Uterus (tissue), 4 donors: ENCODE measurements around the gene ATG16L2. TPM values are rescaled to one million over a fixed set of nuclear protein-coding genes. Genes with fewer than 3 reads are reported as not detected.

Source experiments
- DNase-seq, 2 donors: peaks; one replicate each; pipeline ENCODE4 v3.0.0-alpha.2; 2019 to 2020
- H3K27ac ChIP-seq, 2 donors: fragments of 200-600 bp; sonication (generic); 1 replicate in 1 of 2; 2 replicates in 1 of 2; pipeline ENCODE4 v1.5.1; 2016 to 2018
- H3K27me3 ChIP-seq, 2 donors: fragments of 200-600 bp; sonication (generic); one replicate each; pipeline ENCODE4 v1.5.1; 2018 to 2019; ENCODE audit warnings: control low read depth in 1 of 2
- H3K36me3 ChIP-seq, 2 donors: fragments of 200-600 bp; sonication (generic); one replicate each; pipeline ENCODE4 v1.5.1; 2019; ENCODE audit warnings: control low read depth in 1 of 2
- H3K4me1 ChIP-seq, 2 donors: fragments of 200-600 bp; sonication (generic); one replicate each; pipeline ENCODE4 v1.5.1; 2018 to 2019; ENCODE audit warnings: control low read depth in 1 of 2
- H3K4me3 ChIP-seq, 2 donors: fragments of 200-600 bp; sonication (generic); 1 replicate in 1 of 2; 2 replicates in 1 of 2; pipeline ENCODE4 v1.5.1; 2018 to 2019; ENCODE audit warnings: mild to moderate bottlenecking in 1 of 2
- H3K9me3 ChIP-seq, 2 donors: fragments of 200-600 bp; sonication (generic); one replicate each; pipeline ENCODE4 v1.5.1; 2019; ENCODE audit warnings: control low read depth in 1 of 2
- POLR2A ChIP-seq, 2 donors: fragments of 450-650 bp; IDR thresholded peaks; one replicate each; pipeline ENCODE4 v1.6.1; 2016; ENCODE audit warnings: antibody characterized with exemption in 2 of 2, mild to moderate bottlenecking in 1 of 2, moderate library complexity in 1 of 2
- intact Hi-C: fragments of 100-400 bp; cut with DNase I; formaldehyde crosslinking; loops from one replicate; pipeline ENCODE4 v1.15.1; 2023; ENCODE audit warnings: low total_unique reads
- total RNA-seq, 4 donors: library from RNA; depleted of rRNA in 3 of 4; stranded (reverse); fragments of >200 nt in 3 of 4; gene quantifications; one replicate each; pipeline versions ENCODE4 v1.1.0 to v1.2.4, GENCODE V29; 2014 to 2023
- TF ChIP-seq, protein P1 (sequence below), 4 experiments: fragments of 200-600 bp in 2 of 4; fragments of 450-650 bp in 2 of 4; sonication (generic) in 2 of 4; IDR thresholded peaks; one replicate each; pipeline ENCODE4 v1.5.1; 2016 to 2019; ENCODE audit warnings: antibody characterized with exemption in 4 of 4, mild to moderate bottlenecking in 2 of 4, moderate library complexity in 1 of 4
- donor health status: DM: yes; HTN: yes; CAD: no.

The ATG16L2 gene
- total RNA-seq, 4 donors from 2014 or later, result 20.7 to 57.6 (median 32.3) TPM

DNA sequence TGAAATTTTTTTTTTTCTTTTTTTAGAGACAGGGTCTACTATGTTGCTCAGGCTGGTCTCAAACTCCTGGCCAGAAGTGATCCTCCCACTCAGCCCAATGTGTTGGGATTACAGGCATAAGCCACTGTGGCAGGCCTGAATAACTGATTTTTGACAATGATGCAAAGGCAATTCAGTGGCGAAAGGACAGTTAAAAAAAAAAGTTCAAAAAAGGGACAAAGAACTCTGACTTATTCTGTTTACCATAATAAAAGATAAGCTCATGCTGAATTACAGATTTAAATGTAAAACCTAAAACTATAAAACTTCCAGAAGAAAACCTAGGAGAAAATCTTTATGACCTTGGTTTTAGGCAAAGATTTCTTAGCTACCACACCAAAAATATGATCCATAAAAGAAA lies 48.9 kb downstream of the ATG16L2 start:
- H3K27me3 ChIP-seq, result no peaks in the 10 kb centered on the region
- H3K4me1 ChIP-seq, result peaks cover 4 to 6% of the 10 kb centered on the region in 2 donors
- H3K27ac ChIP-seq, result no peak overlapping the region
- H3K9me3 ChIP-seq, result no peaks in the 10 kb centered on the region
- intact Hi-C loops, result no loop called here
- no peak for TF ChIP-seq POLR2A (IDR thresholded peaks at IDR 0.05)
- TF ChIP-seq, protein P1, sequence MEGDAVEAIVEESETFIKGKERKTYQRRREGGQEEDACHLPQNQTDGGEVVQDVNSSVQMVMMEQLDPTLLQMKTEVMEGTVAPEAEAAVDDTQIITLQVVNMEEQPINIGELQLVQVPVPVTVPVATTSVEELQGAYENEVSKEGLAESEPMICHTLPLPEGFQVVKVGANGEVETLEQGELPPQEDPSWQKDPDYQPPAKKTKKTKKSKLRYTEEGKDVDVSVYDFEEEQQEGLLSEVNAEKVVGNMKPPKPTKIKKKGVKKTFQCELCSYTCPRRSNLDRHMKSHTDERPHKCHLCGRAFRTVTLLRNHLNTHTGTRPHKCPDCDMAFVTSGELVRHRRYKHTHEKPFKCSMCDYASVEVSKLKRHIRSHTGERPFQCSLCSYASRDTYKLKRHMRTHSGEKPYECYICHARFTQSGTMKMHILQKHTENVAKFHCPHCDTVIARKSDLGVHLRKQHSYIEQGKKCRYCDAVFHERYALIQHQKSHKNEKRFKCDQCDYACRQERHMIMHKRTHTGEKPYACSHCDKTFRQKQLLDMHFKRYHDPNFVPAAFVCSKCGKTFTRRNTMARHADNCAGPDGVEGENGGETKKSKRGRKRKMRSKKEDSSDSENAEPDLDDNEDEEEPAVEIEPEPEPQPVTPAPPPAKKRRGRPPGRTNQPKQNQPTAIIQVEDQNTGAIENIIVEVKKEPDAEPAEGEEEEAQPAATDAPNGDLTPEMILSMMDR (IDR thresholded peaks at IDR 0.05), result no peak
- H3K36me3 ChIP-seq, result no peaks in the 10 kb centered on the region
- DNase-seq, result no peak
- H3K4me3 ChIP-seq, result no peak overlapping the region

GRCh38 chr11:72863916-72864315 lies 49.7 kb downstream of the ATG16L2 start:
- no peaks in the 10 kb centered on the region for H3K36me3 ChIP-seq
- TF ChIP-seq, protein P1 (IDR thresholded peaks at IDR 0.05), result no peak
- TF ChIP-seq POLR2A (IDR thresholded peaks at IDR 0.05), result no peak

GRCh38 chr11:72864702-72865655 lies 50.8 kb downstream of the ATG16L2 start:
- Histone ChIP-seq H3K36me3 (no peaks in the 10 kb centered on the region), H3K9me3 (no peaks in the 10 kb centered on the region), H3K27me3 (no peaks in the 10 kb centered on the region), H3K4me3 (no peak overlapping the region), H3K27ac (peak overlapping the region; percentile 37 to 46), H3K4me1 (peaks cover 4 to 6% of the 10 kb centered on the region in 2 donors)
- intact Hi-C loops, result no loop called here
- TF ChIP-seq POLR2A (IDR thresholded peaks at IDR 0.05), result no peak
- DNase-seq, result no peak

More at GRCh38 chr11:72863916-72864315, 49.7 kb downstream of the ATG16L2 start:
- Histone ChIP-seq H3K27ac (no peak overlapping the region), H3K4me1 (peaks cover 4 to 6% of the 10 kb centered on the region in 2 donors), H3K9me3 (no peaks in the 10 kb centered on the region), H3K27me3 (no peaks in the 10 kb centered on the region), H3K4me3 (no peak overlapping the region)
- DNase-seq, result no peak
- intact Hi-C loops, result no loop called here

DNA sequence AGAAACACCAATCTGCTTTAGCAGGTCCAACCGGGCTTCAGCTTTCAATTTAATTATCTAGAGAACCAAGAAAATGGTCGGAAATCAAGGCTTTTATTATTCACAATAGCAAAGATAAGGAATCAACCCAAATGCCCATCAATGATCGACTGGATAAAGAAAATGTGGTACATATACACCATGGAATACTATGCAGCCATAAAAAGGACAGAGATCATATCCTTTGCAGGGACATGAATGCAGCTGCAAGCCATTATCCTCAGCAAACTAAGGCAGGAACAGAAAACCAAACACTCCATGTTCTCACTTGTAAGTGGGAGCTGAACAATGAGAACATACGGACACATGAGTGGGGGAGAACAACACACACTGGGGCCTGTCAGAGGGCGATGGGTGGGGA lies 53.8 kb downstream of the ATG16L2 start:
- Histone ChIP-seq H3K4me3 (no peak overlapping the region), H3K4me1 (peaks cover 4 to 6% of the 10 kb centered on the region in 2 donors), H3K36me3 (no peaks in the 10 kb centered on the region), H3K27me3 (no peaks in the 10 kb centered on the region), H3K27ac (no peak overlapping the region), H3K9me3 (no peaks in the 10 kb centered on the region)
- no peak for DNase-seq
- TF ChIP-seq, protein P1 (IDR thresholded peaks at IDR 0.05), result no peak
- no peak for TF ChIP-seq POLR2A (IDR thresholded peaks at IDR 0.05)
- intact Hi-C loops, result no loop called here

GRCh38 chr11:72869831-72870230 lies 55.6 kb downstream of the ATG16L2 start:
- no peak overlapping the region for H3K27ac ChIP-seq
- DNase-seq, result no peak

More at GRCh38 chr11:72869831-72870230, 55.6 kb downstream of the ATG16L2 start:
- Histone ChIP-seq H3K4me3 (no peak overlapping the region), H3K27me3 (no peaks in the 10 kb centered on the region), H3K9me3 (no peaks in the 10 kb centered on the region), H3K4me1 (peaks cover 0 to 2% of the 10 kb centered on the region in 2 donors), H3K36me3 (no peaks in the 10 kb centered on the region)
- intact Hi-C loops, result no loop called here
- TF ChIP-seq, protein P1 (IDR thresholded peaks at IDR 0.05), result no peak
- no peak for TF ChIP-seq POLR2A (IDR thresholded peaks at IDR 0.05)
